HG03039 (cell line): ENCODE measurements around the gene TTC6.

Experiments
- ATAC-seq: cut with Tn5 transposase; IDR thresholded peaks from one replicate; pipeline ENCODE4 v1.9.1; 2021; ENCODE audit warnings: mild to moderate bottlenecking, moderate library complexity; ENCODE audit not compliant: unreplicated experiment

The TTC6 gene

GRCh38 chr14:37585971-37586796 lies 9.2 kb upstream of the TTC6 start:
- no peak for ATAC-seq

- no peak for ATAC-seq
Measured at GRCh38 chr14:37586797-37587130, 8.7 kb upstream of the TTC6 start.

GRCh38 chr14:37587131-37587803 lies 8.2 kb upstream of the TTC6 start:
- no peak for ATAC-seq

- no peak for ATAC-seq
Measured at GRCh38 chr14:37587881-37588666, 7.4 kb upstream of the TTC6 start.

- ATAC-seq = no peak
Measured at GRCh38 chr14:37588667-37588955, 6.8 kb upstream of the TTC6 start.

- ATAC-seq = no peak
Measured at GRCh38 chr14:37588956-37589714, 6.3 kb upstream of the TTC6 start.

GRCh38 chr14:37589715-37590427 lies 5.6 kb upstream of the TTC6 start:
- no peak for ATAC-seq

- ATAC-seq = no peak
Measured at GRCh38 chr14:37590428-37591139, 4.8 kb upstream of the TTC6 start.

GRCh38 chr14:37591311-37591940 lies 4.0 kb upstream of the TTC6 start:
- no peak for ATAC-seq

- no peak for ATAC-seq
Measured at GRCh38 chr14:37591941-37592481, 3.4 kb upstream of the TTC6 start.

- no peak for ATAC-seq
Measured at GRCh38 chr14:37592482-37593408, 2.7 kb upstream of the TTC6 start.

GRCh38 chr14:37593511-37594237 lies 1.8 kb upstream of the TTC6 start:
- ATAC-seq = no peak

GRCh38 chr14:37594238-37594970 lies 1.0 kb upstream of the TTC6 start:
- no peak for ATAC-seq

GRCh38 chr14:37595809-37596621 lies 586 bp downstream of the TTC6 start:
- ATAC-seq = peak; percentile 51

GRCh38 chr14:37596790-37597472 lies 1.5 kb downstream of the TTC6 start:
- ATAC-seq = no peak
